NCI-H2107 treated with DMSO at 0.1 percent for 48 hours (cell line): Measurements from ENCODE around the gene DACT1.

Source experiments
- DNase-seq: peaks from one replicate; lab custom pipeline; 2025; ENCODE audit not compliant: unreplicated experiment; lab: John Stamatoyannopoulos, UW

The DACT1 gene

GRCh38 chr14:58635091-58635830 lies 2.5 kb upstream of the DACT1 start:
- no peak for DNase-seq

DNA sequence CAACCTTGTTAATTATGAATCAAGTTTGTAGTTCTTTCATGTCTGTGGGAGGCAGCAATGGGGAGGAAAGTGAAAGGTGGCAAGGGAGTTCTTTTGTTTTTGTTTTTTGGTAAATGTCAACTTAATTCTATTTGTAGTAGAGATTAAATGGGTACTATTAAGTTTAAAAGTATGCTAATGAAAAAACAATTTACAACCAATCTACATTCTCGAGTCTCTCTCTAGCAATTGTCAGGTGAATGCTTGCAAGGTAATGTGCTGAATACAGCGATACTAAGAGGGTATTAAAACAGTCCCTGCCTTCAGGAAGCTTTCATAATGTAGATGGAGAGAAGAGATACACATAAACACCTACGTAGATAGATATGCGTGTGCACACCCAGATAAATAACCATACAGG lies 1.6 kb upstream of the DACT1 start:
- DNase-seq: no peak

DNA sequence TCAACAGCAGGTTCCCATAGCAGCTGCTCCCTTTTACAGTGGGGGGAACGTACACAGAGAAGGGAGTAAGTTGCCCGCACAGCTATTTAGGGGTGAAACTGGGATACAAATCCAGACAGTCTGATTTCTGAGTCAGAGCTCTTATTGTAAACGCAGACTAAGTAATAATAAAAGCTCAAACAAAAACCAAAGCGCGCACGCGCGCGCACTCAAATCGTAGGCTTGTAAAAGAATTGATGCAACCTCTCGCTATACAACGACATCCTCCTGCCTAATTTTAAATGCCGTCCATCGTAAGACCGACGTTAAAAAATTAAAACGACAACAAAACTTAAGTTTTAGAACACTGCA lies 747 bp upstream of the DACT1 start:
- no peak for DNase-seq

DNA sequence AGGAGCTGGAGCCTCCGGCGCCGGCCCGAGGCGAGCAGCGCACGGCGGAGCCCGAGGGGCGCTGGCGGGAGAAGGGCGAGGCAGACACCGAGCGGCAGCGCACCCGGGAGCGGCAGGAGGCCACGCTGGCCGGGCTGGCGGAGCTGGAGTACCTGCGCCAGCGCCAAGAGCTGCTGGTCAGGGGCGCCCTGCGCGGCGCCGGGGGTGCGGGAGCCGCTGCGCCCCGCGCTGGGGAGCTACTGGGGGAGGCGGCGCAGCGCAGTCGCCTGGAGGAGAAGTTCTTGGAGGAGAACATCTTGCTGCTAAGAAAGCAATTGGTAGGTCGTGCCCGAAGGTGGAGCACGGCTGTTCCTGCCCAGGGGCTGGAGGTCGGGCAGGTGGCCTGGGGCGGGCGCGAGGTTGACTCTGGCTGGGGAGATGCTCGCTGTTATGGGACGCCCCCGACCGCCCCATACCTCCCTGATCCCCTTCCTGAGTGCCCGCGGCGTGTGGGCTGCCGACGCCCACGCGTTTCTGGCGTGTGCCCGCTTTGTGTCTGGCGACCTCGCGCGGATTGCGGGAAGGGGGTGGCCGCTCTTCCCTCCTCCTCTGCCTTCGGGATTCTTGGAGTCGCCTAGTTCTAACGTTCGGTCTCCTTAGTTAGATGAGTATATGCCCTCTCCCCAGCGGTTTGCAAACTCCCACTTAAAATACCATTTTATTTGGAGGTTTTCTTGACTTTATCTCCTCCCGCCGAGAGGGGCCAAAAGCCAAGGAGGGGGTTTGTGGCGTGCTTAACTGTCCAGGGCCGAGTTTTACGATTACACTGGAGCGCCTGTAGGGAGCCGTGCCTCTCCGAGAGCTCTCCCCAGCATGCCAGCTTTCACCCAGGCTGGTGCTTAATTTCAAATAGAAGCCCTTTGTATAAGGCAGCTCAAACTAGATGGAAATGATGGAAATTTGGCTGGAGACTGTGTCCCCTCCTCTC lies 752 bp downstream of the DACT1 start:
- no peak for DNase-seq

- DNase-seq: no peak
Observed at GRCh38 chr14:58639198-58639565, 1.4 kb downstream of the DACT1 start.

DNA sequence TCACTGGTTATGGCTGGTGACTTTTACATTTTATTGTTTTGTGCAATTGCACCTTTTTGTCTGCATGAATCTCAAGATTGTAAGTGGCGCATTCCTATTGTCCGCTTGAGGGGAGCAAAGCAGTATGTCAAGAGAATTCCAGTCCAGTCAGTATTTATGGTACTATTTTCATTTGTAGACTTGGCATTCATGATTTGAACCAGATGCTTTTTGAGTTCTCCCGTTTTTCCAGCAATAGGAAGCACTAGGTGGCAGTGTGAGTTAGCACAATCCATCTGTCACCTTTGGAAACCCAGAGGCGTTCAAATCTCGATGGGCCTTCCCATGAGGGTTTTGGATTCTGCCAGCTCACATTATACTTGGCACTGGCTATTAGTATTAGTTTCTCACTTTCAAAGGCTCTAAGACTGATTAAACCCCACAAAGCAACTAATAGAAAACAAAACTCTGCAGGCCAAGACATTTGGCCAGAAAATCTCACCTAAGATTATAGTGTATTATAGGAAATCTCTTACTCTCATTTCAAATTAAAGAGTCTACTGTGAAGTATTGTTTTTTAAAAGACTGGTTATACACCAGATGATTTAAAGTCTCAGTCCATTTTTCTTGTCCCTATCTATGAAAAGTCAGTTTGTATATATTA lies 2.2 kb downstream of the DACT1 start:
- peak; percentile 87 for DNase-seq

DNA sequence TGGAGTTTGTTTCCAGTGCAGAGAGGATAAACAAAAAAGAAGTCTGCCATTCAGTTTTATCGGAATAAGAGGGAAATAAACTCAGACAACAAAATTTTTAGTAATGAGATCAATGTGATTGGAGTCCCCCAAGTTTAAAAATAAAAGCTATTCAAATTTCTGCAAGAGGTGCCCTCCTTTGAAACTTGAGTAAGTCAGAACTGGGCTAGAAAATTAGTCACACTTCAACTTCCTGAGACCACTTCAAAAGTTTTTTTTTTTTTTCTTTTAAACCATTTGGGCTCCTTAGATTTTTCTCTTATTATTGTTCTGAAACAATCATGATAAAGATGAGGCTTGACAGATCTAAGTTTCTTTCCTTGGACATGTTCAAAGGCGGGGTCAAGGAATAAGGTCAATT lies 3.2 kb downstream of the DACT1 start:
- no peak for DNase-seq

DNA sequence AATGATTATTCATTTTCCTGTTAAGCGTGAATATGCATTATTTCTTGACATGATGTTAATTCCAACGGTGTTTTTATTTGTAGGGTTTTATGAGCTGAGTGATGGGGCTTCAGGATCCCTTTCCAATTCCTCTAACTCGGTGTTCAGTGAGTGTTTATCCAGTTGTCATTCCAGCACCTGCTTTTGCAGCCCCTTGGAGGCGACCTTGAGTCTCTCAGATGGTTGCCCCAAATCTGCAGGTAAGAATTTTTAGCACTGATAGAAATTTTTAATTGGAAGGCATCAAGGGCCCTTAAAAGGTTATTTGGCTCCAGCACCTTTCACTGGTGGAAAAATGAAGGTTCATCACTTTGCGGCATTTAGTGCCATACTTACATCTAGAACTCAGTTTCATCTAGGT lies 3.7 kb downstream of the DACT1 start:
- DNase-seq: no peak

- DNase-seq: no peak
Observed at GRCh38 chr14:58643366-58643765, 5.6 kb downstream of the DACT1 start.

GRCh38 chr14:58645641-58646040 lies 7.9 kb downstream of the DACT1 start:
- DNase-seq: no peak

DNA sequence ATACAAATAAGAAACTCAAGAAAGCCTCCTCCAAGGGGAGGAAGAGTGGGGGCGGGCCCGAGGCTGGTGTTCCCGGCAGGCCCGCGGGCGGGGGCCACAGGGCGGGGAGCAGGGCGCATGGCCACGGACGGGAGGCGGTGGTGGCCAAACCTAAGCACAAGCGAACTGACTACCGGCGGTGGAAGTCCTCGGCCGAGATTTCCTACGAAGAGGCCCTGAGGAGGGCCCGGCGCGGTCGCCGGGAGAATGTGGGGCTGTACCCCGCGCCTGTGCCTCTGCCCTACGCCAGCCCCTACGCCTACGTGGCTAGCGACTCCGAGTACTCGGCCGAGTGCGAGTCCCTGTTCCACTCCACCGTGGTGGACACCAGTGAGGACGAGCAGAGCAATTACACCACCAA lies 8.7 kb downstream of the DACT1 start:
- DNase-seq: no peak

DNA sequence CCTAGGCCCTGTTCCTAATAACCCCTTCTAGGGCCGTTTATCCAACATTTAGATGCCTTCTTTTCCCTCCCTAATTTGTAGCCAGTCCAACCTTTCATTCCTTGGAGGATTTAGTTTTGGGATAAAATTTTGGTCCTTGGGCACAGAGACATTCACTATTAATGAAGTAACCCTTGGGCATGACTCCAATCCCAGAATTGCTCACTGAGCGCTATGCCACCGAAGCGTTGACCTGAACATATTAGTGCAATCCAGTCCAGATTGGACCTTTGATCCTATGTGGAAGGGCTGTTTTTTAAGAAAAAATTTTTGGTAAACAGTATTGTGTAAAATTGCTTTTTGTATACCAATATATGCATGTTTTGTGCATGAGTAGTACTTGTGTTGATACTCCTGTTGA lies 10.0 kb downstream of the DACT1 start:
- no peak for DNase-seq

DNA sequence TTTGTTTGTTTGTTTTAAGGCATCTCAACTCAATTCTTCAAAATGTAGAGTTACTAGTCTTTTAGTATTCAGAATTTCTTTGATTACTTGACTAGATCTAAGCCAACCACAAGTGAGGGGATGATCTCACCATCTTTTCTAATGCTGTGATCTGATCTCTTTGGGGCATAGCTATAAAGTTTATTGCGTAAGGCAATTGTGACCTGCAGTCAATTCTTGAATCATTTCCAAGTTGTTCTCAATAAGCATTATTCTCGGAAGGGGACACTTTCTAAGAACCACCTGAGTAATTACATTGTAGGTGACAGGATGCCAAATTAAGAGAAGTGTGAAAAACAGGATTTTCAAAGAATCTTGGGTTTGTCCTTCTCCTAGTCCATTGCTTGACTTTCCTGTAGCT lies 13.1 kb downstream of the DACT1 start:
- DNase-seq: no peak

DNA sequence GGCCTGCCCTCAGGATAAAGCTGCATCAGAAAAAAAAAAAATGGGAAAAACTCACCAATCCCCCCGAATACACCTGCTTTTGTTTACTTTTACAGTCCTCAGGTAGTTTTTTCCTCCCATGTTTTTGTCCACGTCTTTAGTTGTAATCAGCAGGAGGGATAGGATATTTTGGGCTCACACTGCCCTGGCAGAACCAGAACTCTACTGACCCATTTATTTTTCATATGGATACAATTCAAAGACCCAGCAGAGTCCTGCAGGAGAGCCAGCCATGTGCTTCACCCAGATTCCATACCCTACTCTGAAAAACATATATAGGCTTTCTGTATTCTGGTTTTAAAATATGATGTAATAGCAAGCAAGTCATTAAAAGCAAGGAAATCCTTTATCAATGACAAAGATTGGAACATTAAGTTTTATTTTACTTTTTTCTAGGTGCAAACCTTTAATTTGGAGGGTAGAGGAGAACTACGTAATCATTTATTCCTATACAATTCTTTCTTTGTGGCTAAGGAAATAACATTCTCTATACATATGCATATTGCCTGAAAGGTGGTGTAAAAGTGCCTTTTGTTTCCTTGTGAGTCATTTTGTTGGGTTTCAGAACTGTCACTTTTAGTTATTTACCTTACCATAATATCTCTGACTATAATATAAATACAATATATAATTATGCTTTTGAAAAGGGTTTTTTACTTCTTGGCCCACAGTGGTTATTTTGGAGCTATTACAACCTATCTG lies 19.1 kb downstream of the DACT1 start:
- peak; percentile 14 for DNase-seq

- no peak for DNase-seq
Observed at GRCh38 chr14:58659061-58659460, 21.3 kb downstream of the DACT1 start.

DNA sequence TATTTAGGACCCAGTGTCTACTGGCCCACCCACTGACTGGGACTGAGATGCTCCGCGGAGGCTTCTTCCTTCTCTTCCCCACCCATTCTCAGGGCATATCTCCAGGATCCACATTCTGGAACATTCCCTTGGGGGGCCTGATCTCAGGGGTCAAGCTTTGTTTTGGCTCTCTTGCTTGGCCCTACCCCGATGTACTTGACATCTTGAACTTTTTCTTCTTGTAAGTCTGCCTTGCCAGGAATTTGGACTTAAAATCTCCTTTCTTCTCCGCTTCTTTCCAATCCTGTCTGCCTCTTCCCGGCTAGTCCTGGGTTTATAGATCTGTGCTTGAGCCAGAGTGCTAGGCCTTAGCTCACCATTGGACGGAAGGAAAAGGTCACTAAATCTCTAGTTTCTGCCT lies 22.1 kb downstream of the DACT1 start:
- DNase-seq: no peak

- DNase-seq: no peak
Observed at GRCh38 chr14:58660407-58660806, 22.6 kb downstream of the DACT1 start.

GRCh38 chr14:58662018-58662417 lies 24.3 kb downstream of the DACT1 start:
- no peak for DNase-seq

- peak; percentile 32 for DNase-seq
Observed at GRCh38 chr14:58662759-58663158, 25.0 kb downstream of the DACT1 start.

GRCh38 chr14:58663494-58664111 lies 25.8 kb downstream of the DACT1 start:
- DNase-seq: peak; percentile 56
